ENCODE data around the gene TFDP1.

- TF ChIP-seq CTCF (IDR thresholded peaks at IDR 0.05) (no peak), POLR2A (IDR thresholded peaks at IDR 0.05) (no peak), EP300 (IDR thresholded peaks at IDR 0.05) (no peak), POLR2AphosphoS5 (IDR thresholded peaks at IDR 0.05) (no peak)
Measured at GRCh38 chr13:113544896-113545295, 39.7 kb upstream of the TFDP1 start.
